Measurements from ENCODE around the gene MYO10.

GRCh38 chr5:16732356-16732755, 203.7 kb downstream of the MYO10 start:
- no peak for TF ChIP-seq ISL1 (CRISPR knock-in tag; IDR thresholded peaks at IDR 0.05)
- TF ChIP-seq TCF4 (CRISPR knock-in tag; IDR thresholded peaks at IDR 0.05; ENCODE audit: borderline replicate concordance) = no peak
- TF ChIP-seq CSRNP3 (CRISPR knock-in tag; IDR thresholded peaks at IDR 0.05) = no peak
